ENCODE results near the gene SLC7A7.
A peak's percentile ranks its signal among the peaks of the same experiment; 100 is the strongest.
"Not testable (repeated sequence)": the region's sequence is repeated elsewhere in the genome, so short reads cannot be mapped to it uniquely, and the experiment has no call there.

The SLC7A7 gene

GRCh38 chr14:22786685-22787084, 28.6 kb downstream of the SLC7A7 start:
- DNase-seq, result no peak

- DNase-seq, result no peak
Observed at GRCh38 chr14:22781301-22781991, 33.8 kb downstream of the SLC7A7 start.

- no peak for DNase-seq
Observed at GRCh38 chr14:22780941-22781300, 34.3 kb downstream of the SLC7A7 start.

DNA sequence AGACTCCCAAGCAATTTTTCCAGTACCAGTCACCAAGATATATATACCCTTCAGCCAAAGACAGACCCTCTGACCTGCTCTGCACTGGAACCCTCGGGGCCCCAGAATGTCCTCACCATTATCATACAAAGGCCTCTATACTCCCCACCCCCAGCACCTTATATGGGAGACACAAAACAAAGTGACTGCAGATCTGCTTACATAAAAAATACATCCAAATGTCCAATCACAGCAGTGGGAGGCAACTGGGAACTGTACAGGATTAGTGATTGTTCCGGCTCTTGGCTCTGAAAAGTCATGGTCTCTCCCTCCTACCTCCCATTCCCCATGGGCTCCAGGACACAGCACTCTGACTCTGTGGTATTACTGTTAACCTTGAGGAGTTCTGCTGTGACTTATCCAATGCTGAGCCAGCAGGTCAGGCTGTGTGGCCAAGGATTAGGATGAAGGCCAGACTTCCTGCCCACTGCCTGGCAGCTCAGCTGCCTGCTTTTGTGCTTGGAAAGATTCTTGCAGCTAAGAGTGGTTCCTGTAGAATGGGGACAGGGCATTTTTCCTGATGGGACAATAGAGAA, 35.0 kb downstream of the SLC7A7 start:
- DNase-seq, result no peak

DNA sequence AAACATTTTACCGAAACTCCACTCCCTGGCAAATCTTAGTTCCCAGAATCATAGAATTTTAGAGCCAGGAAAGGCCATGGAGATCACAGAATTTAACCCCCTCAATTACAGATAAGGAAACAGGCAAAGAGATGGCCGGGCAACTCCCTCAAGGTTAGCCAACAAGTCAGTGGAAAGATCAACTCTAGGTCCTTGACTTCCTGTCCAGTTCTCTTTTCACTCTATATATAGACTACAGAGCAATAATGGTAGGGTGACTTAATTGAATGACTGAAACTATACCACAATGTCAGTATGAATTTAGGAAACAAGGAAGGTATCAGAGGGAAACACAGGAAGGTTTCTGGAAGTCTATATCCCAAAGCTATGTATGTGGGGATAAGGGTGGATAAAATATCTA, 37.2 kb downstream of the SLC7A7 start:
- DNase-seq, result no peak

- not testable (repeated sequence) for DNase-seq
Observed at GRCh38 chr14:22776849-22777248, 38.4 kb downstream of the SLC7A7 start.

- DNase-seq, result no peak
Observed at GRCh38 chr14:22776215-22776614, 39.0 kb downstream of the SLC7A7 start.

DNA sequence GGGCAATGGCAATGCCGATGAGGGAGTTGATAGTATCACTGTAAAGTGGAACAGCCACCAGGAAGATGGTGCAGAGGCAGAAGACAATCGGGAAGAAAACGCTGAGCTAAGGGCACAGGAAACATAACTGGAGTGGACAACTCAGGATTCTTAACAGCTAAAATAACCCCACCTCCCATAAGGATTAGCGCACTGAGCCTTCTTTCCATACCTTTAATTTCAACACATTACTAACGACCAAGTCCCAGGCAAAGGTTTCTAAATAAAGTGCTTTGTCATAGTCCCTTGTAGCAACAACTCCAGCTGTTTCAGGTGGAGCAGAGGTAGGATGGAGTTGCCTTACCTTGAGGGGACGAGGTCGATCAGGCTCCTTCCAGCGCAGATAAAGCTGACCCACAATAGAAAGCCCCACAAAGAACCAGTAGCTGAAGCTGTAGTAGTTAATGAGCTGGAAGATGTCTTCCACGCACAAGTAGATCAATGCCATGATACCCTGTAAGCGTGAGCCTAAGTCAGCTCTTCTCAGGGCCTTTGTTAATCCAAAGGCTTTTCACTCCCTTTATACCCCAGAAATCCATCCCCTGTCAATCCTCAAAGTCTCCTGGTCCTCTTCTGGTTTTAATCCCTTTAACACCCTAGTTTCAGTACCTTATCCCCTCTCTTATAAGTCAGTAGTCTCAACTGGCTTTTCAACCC, 41.1 kb downstream of the SLC7A7 start:
- no peak for DNase-seq

- no peak for DNase-seq
Observed at GRCh38 chr14:22773162-22774010, 41.8 kb downstream of the SLC7A7 start.

DNA sequence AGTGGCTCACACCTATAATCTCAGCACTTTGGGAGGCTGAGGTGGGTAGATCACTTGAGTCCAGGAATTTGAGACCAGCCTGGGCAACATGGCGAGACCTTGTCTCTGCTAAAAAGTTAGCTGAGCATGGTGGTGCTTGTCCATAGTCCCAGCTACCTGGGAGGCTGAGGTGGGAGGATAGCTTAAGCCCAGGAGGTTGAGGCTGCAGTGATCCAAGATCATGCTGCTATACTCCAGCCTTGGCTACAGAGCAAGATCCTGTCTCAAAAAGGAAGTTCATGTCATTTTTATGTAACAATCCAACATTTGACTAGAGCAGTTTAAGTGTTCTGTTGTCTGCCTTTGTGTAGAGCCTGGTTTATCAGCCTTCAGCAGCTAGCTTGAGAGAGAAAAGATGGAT, 42.5 kb downstream of the SLC7A7 start:
- no peak for DNase-seq

GRCh38 chr14:22770481-22771187, 44.6 kb downstream of the SLC7A7 start:
- no peak for DNase-seq

- DNase-seq, result no peak
Observed at GRCh38 chr14:22769369-22769768, 45.9 kb downstream of the SLC7A7 start.

GRCh38 chr14:22768947-22769346, 46.3 kb downstream of the SLC7A7 start:
- no peak for DNase-seq

DNA sequence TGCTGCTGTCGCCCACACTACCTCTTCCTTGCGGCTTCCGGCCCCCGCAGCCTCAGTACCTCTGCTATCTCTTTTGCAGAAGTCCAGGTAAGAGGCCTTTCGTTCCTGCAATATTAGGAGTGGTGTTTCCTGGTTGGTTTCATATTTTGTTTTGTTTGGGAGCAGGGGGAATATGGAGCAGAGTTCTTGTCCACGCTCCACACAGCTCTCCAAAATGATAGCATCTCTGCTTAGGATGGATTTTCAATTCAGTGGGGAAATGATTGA, 48.0 kb downstream of the SLC7A7 start:
- DNase-seq, result no peak

DNA sequence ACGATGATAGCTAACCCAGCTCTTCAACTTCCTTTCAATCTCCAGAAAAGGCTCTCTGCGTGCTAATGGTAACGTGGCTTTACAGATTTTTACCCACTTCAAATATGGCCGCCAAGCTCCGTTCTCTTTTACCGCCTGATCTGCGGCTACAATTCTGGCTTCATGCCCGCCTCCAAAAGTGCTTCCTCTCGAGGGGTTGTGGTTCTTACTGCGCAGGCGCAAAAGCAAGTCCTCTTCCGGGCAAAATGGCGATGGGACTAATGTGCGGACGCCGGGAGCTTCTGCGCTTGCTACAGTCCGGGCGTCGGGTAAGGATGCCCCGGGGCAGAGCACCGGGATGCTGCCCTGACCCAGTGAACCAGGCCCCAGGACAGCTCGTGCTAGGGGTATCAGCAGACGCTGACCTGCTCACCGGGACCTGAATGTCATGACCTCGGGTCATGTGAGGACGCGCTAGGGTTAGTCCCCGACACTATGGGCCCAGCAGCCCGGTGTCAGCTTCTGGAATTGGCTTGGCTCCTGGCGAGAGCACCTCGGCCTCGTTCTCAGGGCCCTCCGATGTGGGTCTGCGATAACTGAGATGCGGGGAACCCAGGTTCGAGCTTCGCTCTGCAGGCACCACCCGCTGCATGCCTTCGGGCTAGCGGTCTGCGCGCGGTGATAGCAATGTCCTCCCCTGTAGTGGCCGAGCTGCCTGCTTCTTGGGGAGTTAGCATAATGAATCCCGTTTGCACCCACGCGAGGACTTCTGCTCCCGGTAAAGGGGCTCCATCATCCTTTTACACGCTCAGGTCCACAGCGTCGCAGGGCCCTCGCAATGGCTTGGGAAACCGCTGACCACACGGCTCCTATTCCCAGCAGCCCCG, 48.5 kb downstream of the SLC7A7 start, which contains the start of gene OXA1L:
Gene OXA1L (plus strand): TSS at position 232 of the 866 bp plus-strand sequence. CDS start 14 bp downstream, at position 246.
- DNase-seq, result peak; percentile 82 to 94

- DNase-seq, result no peak
Observed at GRCh38 chr14:22764382-22764781, 50.9 kb downstream of the SLC7A7 start.

- DNase-seq, result no peak
Observed at GRCh38 chr14:22761734-22762133, 53.5 kb downstream of the SLC7A7 start.

DNA sequence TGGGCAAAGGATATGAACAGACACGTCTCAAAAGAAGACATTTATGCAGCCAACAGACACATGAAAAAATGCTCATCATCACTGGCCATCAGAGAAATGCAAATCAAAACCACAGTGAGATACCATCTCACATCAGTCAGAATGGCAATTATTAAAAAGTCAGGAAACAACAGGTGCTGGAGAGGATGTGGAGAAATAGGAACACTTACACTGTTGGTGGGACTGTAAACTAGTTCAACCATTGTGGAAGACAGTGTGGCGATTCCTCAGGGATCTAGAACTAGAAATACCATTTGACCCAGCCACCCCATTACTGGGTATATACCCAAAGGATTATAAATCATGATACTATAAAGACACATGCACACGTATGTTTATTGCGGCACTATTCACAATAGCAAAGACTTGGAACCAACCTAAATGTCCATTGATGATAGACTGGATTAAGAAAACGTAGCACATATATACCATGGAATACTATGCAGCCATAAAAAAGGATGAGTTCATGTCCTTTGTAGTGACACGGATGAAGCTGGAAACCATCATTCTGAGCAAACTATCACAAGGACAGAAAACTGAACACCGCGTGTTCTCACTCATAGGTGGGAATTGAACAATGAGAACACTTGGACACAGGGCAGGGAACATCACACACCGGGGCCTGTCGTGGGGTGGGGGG, 57.1 kb downstream of the SLC7A7 start:
- not testable (repeated sequence) for DNase-seq

DNA sequence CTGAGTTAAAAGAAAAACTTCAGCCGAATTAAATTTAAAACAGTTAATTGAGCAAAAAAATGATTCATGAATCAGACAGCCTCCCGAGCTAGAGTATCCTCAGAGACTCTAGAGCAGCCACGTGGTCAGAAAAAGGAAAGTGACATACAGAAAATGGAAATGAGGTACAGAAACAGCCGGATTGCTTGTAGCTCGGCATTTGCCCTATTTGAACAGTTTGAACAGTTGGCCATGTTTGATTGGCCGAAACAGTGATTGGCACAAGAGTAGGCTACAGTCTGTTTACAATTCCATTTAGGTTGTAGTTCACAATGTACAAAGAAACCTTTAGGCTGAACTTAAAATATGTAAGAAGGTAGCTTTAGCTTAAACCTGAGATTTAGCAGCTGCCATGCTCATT, 61.6 kb downstream of the SLC7A7 start:
- DNase-seq, result no peak

DNA sequence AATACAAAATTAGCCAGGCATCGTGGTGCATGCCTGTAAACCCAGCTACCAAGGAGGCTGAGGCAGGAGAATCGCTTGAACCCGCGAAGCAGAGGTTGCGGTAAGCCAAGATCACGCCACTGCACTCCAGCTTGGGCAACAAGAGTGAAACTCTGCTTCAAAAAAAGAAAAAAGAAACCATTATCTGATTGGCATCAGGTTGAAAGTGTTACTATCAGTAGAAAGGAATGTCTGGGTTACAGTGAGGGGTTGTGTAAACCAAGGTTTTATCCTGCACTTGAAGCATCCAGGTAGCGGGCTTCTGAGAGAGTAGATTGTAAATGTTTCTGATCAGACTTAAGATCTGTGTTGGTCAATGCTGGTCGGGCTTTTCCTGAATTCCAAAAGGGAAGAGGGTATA, 62.8 kb downstream of the SLC7A7 start:
- no peak for DNase-seq

DNA sequence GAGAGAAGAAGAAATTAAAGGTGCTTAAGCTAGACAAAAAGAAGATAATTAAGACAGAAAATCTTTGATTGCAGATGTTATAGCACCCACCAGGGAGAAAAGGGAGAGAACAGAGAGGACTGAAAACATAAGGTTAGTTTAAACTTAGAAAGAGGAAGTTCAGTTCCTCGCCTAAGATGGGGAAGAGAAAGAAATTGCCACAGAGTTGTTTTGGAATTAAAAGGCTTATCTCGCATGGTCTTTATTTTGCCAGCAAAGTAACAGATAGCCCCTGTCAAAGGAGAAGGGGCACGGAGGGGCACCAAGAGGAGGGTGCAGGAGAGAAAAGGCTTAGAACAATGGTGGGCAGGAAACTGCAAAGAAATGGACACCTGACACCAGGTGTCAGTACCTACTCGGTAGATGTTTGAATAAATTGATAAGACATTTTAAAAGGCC, 66.6 kb downstream of the SLC7A7 start:
- DNase-seq, result peak in 1 of 2 donors; percentile 73

Data from bone marrow (tissue), 2 donors.